Right lobe of liver (tissue), 6 donors: ENCODE data around the gene EPO. TPM values are rescaled to one million over a fixed set of nuclear protein-coding genes. Genes with fewer than 3 reads are reported as not detected.
A peak's percentile ranks its signal among the peaks of the same experiment; 100 is the strongest.

Source experiments
- ATAC-seq, 4 donors: fragments of 200-7000 bp; cut with Tn5 transposase; one replicate each; pipeline ENCODE4 v1.9.1; 2020; ENCODE audit warnings: mild to moderate bottlenecking in 4 of 4, moderate library complexity in 4 of 4
- DNase-seq, 3 donors: peaks; one replicate each; pipeline ENCODE4 v3.0.0-alpha.2; 2020
- H3K27ac ChIP-seq, 3 donors: fragments of 200-600 bp; one replicate each; pipeline ENCODE4 v1.8.0; 2022
- H3K27me3 ChIP-seq, 2 donors: fragments of 200-600 bp; one replicate each; pipeline ENCODE4 v1.8.0; 2022
- H3K36me3 ChIP-seq, 4 donors: fragments of 200-600 bp; sonication (generic) in 1 of 4; one replicate each; pipeline versions ENCODE4 v1.5.1 to v1.8.0; 2017 to 2022; ENCODE audit warnings: control low read depth in 1 of 4
- H3K4me1 ChIP-seq, 4 donors: fragments of 200-600 bp; sonication (generic) in 1 of 4; one replicate each; pipeline versions ENCODE4 v1.5.1 to v1.8.0; 2017 to 2022; ENCODE audit warnings: control low read depth in 1 of 4
- H3K4me3 ChIP-seq, 3 donors: fragments of 200-600 bp; one replicate each; pipeline ENCODE4 v1.8.0; 2022
- H3K9me3 ChIP-seq, 4 donors: fragments of 200-600 bp; sonication (generic) in 1 of 4; one replicate each; pipeline versions ENCODE4 v1.5.1 to v1.8.0; 2017 to 2022; ENCODE audit warnings: control low read depth in 1 of 4
- CTCF ChIP-seq, 4 donors: fragments of 200-600 bp in 3 of 4; fragments of 450-650 bp in 1 of 4; IDR thresholded peaks; one replicate each; pipeline versions ENCODE4 v1.5.1 to v1.8.0; 2016 to 2022; ENCODE audit warnings: antibody characterized with exemption in 4 of 4, mild to moderate bottlenecking in 2 of 4
- POLR2A ChIP-seq: fragments of 450-650 bp; IDR thresholded peaks from one replicate; pipeline ENCODE4 v1.6.1; 2017; ENCODE audit warnings: antibody characterized with exemption, mild to moderate bottlenecking
- WGBS: methylation state at CpG from one replicate; pipeline ENCODE4 v1.1.6; 2018; ENCODE audit warnings: low coverage, low lambda C conversion rate; ENCODE audit not compliant: insufficient coverage; ENCODE audit errors: missing lambda C conversion rate; 5-methylcytosine and 5-hydroxymethylcytosine counted together
- intact Hi-C, 2 donors: fragments of 100-400 bp; cut with DNase I; formaldehyde crosslinking; loops; one replicate each; pipeline versions ENCODE4 v1.11.2 to v1.14.1; 2022
- total RNA-seq, 6 experiments: library from RNA; depleted of rRNA in 2 of 6; stranded (reverse); fragments of >200 nt in 2 of 6; fragmentation: NEBNext Ultra II Directional in 3 of 6; extraction: Animal tissue kit (Norgen Biotek cat#: 25700) in 3 of 6; gene quantifications; one replicate each; pipeline versions ENCODE4 v1.1.0 to v1.2.4, GENCODE V29; 2016 to 2023
- donor health status: DM: no; HTN: yes; CAD: no.
- donor health status: DM: no; HTN: no; CAD: no.
- donor health status: DM: no; HTN: no; CAD: no.
- donor health status: DM: no; HTN: yes; CAD: no.
- donor health status: DM: no; HTN: yes; CAD: no.

EPO gene
- total RNA-seq, 6 experiments from 2014 or later = 0.20 to 84.5 (median 12.7) TPM

DNA sequence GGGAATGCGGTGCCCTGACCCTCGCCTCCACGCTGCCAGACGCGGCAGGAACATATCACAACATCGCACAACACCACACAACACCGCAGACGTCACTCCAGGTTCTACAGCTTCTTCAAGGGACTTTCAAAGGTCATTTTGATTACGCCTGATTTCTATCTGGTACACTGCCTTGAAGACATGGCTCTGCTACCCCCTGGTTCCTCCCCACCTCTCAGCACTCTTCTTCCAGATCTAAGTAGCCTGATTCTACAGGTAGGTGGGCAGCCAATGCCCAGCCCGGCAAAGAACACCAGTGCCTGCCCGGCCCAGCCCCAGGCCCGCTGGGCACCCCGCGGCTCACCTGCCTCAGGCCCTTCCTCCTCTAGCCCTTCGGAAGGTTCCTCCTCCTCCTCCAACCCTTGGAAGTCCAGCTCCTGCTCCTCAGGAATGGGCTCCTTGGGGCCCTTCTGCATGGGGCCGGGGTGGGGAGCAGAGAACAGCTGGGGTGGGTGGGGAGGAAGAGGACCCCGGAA, 34.6 kb upstream of the EPO start:
- Histone ChIP-seq H3K27ac (no peak overlapping the region), H3K4me3 (no peak overlapping the region), H3K36me3 (peaks cover 0 to 74% (median 32%) of the 10 kb centered on the region in 4 donors), H3K4me1 (no peaks in the 10 kb centered on the region), H3K9me3 (no peaks in the 10 kb centered on the region), H3K27me3 (no peaks in the 10 kb centered on the region)
- ATAC-seq = no peak
- DNase-seq = no peak
- intact Hi-C loops = loop anchor here (10.0 kb wide), 3 partner anchors 51 to 211 kb away; partner anchors contain the start of gene TSC22D4 (in 2 of the 2)
- TF ChIP-seq CTCF (IDR thresholded peaks at IDR 0.05) (no peak), POLR2A (no peak)
- 90% methylated on average over 4 of the region's 17 CpGs for WGBS

DNA sequence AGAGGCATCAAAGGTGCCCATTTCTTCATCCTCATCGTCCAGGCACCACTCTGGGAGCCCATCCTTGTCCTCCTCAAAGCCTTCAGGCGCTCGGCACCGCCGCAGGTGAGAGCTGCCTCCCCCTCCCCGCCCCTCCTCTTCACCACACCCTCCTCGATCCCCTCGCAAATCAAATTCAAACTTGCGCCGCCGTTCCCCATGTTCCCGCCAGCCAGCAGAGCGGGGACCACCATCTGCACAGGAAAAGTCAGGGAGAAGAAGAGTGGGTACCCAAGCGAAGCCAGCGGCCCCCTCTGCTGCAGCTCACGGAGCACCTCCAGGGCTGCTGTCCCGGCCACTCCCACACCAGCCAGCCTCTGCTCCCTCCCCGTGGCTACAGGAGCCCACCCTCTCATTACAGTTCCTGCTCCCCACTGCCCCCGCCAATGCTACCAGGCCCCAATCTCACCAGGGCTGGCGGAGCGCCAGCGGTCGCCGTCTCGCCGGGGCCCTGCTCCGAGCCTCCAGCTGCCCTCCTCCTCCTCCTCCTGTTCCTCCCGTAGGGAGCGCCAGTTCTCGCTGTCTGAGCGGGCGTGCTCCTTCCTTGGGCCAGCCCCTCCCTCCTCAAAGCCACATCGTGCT, 34.0 kb upstream of the EPO start:
- no peaks in the 10 kb centered on the region for H3K9me3 ChIP-seq
- no peak overlapping the region for H3K4me3 ChIP-seq
- intact Hi-C loops = loop anchor here (10.0 kb wide), 3 partner anchors 52 to 212 kb away; partner anchors contain the start of gene TSC22D4 (in 2 of the 2)
- H3K27ac ChIP-seq = no peak overlapping the region
- DNase-seq = peak in 1 of 3 donors; percentile 53
- ATAC-seq = no peak
- TF ChIP-seq CTCF (IDR thresholded peaks at IDR 0.05) = no peak
- TF ChIP-seq POLR2A = no peak
- no peaks in the 10 kb centered on the region for H3K27me3 ChIP-seq
- H3K36me3 ChIP-seq = peaks cover 0 to 73% (median 32%) of the 10 kb centered on the region in 4 donors
- WGBS = 90% methylated on average over 8 of the region's 33 CpGs
- peaks cover 0 to under 1% (median 0%) of the 10 kb centered on the region in 4 donors for H3K4me1 ChIP-seq

DNA sequence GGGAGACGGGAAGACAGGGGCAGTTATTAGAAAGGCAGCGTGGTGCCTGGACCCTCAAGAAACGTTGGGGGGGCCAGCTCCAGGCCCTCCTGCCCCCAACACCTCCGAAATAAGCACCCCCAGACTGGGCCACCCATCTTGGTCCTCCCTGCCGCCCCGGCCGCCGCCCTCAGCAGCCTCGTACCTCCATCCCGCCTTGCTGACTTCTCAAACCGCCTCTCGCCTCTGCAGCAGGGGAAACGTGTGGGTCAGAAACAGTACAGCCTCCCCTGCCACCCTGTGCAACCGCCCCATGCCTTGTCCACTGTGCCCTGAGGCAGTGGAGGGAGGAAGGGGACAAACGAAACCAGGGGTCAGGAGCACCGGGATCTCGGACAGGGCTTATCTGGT, 33.5 kb upstream of the EPO start:
- peak in 1 of 3 donors; percentile 48 for DNase-seq
- ATAC-seq = no peak
- Histone ChIP-seq H3K36me3 (peaks cover 0 to 68% (median 28%) of the 10 kb centered on the region in 4 donors), H3K9me3 (no peaks in the 10 kb centered on the region), H3K27me3 (no peaks in the 10 kb centered on the region), H3K4me1 (peaks cover 0 to 5% (median 1%) of the 10 kb centered on the region in 4 donors), H3K4me3 (no peak overlapping the region), H3K27ac (no peak overlapping the region)
- intact Hi-C loops = loop anchor here (10.0 kb wide), 3 partner anchors 52 to 212 kb away; partner anchors contain the start of gene TSC22D4 (in 2 of the 2)
- WGBS = no CpG with 5 or more reads among the region's 17 CpGs
- TF ChIP-seq POLR2A (no peak), CTCF (IDR thresholded peaks at IDR 0.05) (no peak)

DNA sequence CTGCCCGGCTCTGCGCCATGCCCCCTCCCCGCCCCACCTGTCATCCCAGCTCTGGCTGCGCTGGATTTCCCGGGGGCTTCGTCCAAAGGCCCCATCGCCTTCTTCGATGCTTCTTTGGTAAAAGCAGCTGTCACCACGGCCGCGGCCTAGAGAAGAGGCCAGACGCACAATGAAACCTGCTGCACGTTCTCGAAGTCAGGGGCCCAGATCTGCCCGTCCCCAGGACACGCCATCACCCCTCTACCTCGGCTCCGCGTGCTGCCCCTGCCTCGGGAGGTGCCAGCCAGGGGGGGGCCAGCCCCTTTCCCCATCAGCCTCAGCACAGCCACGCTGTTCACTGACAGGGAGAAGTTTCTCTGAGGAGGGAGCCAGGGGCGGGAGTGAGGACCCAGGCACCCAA, 33.0 kb upstream of the EPO start:
- 86% methylated on average over 10 of the region's 22 CpGs for WGBS
- H3K4me1 ChIP-seq = peaks cover 2 to 10% (median 4%) of the 10 kb centered on the region in 4 donors
- no peaks in the 10 kb centered on the region for H3K9me3 ChIP-seq
- intact Hi-C loops = loop anchor here (10.0 kb wide), 3 partner anchors 52 to 212 kb away; partner anchors contain the start of gene TSC22D4 (in 2 of the 2)
- TF ChIP-seq CTCF (IDR thresholded peaks at IDR 0.05) (no peak), POLR2A (no peak)
- H3K27me3 ChIP-seq = no peaks in the 10 kb centered on the region
- H3K4me3 ChIP-seq = no peak overlapping the region
- H3K36me3 ChIP-seq = peaks cover 0 to 64% (median 26%) of the 10 kb centered on the region in 4 donors
- ATAC-seq (no peak), DNase-seq (no peak)
- H3K27ac ChIP-seq = no peak overlapping the region
